HG03066 (cell line): Measurements from ENCODE around the gene SMIM36.
"Not testable (repeated sequence)": the region's sequence is repeated elsewhere in the genome, so short reads cannot be mapped to it uniquely, and the experiment has no call there.

Experiments
- ATAC-seq: cut with Tn5 transposase; IDR thresholded peaks from one replicate; pipeline ENCODE4 v1.9.1; 2021; ENCODE audit warnings: low read depth; ENCODE audit not compliant: unreplicated experiment

The SMIM36 gene

DNA sequence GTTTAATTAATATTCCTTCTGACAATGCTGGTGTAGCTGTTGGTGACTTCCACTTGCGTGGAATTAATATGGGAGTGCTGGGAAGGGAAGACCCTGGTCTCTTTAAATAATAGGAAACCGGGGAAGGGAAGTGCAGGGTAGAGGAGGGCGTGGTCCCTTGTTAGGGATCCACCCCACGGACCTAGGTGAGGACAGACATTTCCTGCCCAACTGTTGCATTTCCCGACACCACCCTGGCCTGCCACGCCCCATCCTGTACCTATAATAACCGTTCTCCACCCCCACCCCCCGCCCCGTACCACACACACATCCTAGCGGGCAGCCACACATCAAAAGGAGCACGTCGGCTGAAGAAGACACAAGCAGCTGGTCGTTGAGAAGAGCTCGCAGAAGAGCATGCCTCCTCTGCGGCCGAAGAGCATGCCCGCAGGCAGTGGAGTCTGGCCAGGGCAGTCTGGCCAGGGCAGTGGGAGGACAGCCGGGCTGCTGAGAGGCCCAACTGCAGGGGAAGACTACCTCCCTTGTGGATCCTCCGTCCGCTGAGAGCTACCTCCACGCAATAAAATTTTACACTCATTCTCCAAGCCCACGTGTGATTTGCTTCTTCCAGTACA lies 52.9 kb downstream of the SMIM36 start:
- ATAC-seq: no peak

DNA sequence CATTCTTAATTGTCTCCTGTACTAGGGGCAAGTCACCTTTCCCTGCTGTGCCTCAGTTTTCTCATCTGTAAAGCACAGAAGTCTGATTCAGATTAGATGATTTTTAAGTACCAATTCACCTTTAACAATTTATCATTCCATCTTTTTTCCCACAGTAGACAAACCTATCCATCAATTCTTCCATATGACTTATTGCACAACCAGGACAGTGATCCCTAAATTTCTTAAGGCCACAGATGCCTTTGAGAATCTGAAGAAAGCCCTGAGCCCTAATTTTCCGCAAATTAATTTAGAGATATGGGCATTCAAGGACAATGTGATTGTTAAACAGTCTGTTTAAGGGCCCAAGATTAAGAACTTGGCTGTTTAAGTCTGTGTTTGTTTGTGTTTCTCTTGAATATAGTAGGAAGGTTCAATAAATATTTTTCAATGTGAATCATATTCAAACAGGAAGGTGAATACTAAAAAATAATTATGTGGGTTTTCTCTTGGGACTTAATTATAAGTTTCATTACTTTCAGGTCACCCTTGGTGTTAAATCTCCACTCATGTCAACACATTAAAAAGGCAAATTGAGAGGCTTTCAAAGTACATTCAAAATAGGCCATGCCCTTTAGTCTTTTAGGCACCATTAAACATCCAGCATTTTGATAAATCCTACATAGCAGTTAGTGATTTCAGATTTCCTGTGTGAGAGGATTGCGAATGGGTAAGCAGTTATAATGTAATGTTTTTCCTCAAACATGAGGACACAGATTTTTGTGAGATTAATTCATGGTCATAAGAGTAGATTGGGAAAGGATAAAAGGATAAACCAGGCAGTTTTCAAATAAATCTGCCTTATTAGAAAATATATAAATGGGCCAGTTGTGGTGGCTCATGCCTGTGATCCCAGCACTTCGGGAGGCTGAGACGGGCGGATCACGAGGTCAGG lies 54.7 kb downstream of the SMIM36 start:
- ATAC-seq: no peak

DNA sequence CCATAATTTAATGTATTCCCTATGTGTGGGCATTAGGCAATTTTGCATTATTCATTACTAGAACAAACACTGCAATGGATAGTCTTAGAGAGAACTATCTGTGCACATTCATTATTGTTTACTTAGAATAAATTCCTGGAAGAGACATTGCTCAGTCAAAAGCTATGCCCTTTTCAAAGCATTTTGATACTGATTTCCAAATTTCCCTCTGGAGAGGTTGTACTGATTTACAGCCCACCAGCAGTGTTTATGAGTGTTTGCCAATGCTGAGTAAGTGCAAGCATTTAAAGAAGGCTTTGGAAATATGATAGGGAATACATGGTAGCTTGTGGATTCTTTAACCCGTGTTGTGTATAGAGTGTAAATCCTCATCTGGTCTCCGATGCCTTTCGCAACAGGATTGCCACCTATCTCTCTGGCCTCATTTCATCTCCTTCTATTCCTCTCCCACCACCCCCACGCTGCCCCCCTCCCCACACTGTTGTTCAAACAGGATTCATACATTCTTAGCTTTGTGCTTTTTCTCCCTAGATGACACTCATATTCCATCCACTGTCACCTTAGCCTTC lies 56.3 kb downstream of the SMIM36 start:
- ATAC-seq: no peak

DNA sequence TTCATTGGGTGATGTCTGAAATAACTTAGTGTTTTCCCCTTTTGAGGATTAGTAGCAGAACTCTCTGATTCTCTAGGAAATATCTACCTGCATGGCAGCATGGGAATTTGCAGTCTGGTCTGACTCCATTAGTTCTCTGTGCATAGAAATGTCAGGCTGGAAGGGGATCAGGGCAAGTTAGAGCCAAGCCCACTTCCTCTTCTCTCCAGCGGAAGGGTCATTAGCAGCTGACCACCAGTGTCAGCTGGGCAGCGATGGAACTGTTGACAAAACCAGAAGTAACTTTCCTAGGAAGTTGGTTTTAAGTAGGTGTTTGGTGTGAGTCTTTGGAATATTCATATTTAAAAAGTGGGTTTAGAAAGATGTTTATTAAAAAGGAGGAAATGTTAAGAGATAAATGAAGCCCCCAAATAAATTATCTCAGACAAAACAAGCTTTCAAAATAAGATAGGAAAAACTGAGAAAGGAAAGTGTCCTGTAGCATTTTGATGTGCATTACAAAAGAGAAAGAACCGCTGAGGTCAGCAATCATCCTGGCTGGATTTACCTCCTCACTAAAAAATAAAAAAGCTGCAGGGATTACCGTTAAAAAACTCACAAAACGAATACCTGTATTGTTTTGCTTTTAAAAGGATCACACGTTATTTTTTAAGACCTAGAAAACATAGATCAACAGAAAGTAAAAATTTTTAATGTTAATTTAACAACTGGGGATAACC lies 57.3 kb downstream of the SMIM36 start:
- no peak for ATAC-seq

DNA sequence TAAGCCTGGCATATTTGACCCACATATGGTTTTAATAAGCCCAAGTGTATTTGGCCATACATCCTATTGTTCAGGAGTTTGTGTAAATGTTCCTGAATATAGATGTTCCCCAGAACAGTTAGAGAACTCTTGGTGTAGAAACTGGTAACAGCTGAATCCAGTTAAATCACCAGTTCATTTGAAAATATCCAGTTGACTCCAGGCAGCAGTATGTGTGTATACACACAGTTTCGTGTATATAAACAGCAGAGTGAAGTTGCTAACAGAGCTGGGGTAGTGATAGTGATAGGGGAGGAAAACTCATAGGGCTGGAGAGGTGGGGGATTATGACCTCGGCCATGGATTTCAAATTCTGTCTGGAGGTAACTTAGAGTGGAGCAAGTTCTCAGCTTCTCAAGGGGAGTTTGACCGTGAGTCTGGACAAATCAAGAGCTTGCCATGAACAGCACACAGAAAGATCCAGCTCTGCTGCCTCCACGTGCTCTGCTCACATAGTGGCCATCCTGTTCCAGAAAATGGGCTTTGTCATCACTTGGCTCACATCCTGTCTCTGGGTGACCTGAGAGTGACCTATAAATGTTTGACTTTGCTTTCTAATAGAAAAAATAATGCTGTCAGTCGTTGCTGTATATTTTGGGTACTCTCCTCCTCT lies 59.0 kb downstream of the SMIM36 start:
- ATAC-seq: peak; percentile 67

DNA sequence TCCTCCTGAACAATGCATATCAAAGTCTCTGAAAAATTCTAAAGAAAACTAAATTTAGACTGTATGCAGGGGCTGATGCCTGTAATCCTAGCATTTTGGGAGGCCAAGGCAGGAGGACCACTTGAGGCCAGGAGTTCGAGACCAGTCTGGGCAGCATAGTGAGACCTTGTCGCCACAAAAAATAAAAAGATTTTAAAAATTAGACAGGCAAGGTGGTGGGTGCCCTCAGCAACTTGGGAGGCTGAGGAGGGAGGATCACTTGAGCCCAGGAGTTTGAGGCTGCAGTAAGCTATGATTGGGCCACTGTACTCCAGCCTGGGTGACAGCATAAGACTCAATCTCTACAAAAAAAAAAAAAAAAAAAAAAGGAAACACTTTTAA lies 59.5 kb downstream of the SMIM36 start:
- no peak for ATAC-seq

DNA sequence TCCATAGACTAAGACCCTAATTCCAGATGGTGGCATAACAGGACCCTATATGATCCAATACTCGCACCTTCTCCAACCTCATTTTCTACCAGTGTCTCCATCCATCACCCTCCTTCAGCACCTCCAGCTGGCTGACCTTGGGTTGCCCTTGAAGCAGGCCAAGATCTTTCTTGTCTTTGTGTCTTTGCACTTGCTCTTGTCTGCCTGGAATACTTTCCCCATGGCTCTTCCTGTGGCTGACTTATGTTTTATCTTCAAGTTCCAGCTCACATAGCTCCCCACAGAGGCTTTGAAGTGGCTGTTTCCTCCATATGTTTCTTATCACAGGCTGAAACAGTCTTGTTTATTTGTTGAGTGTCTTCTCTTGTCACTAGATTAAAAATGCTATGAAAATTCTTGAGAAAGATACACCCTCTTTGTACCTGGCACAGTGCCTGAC lies 60.0 kb downstream of the SMIM36 start:
- ATAC-seq: no peak

DNA sequence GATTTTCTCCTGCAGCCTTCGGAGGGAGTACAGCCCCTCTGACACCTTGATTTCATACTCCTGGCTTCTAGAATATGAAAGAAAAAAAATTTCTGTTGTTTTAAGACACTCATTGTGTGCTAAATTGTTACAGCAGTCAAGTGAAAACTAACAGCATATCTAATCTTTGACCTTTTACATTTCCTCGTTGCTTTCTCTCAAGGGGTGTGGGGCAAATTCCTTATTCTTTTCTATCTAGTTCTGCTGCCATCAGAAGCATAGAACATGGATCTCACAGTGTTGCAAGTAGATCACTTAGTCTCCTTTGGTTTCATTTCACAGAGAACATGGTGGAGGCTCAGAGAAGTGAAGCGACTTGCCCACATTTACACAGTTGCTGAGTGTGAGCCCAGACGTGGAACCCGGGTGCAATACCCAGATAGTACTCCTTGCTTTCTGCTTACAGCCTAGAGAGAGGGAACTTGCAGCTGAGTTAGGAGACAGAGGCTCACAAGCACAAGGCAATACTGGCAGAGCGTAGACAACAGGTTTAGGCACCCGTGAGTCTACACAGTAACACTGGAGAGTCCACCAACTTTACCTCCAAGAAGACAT lies 60.9 kb downstream of the SMIM36 start:
- no peak for ATAC-seq

DNA sequence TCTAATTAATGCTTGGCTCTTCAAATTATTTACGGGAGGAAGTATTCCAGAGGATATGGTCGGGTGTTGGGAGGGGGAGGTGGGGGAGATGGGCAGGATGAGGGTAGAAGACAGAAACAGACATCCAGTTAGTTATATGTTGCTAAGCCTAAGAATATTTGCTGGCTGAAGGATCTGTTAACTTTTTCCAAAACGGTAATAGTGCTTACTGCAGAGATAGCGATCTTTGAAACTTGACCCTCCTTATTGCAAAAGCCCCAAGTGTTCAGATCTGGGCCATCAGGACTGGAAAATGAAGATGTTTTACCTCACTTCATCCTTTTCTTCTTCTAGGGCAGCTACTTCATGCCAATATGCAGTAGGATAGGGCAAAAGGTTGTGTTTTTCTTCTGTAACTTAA lies 62.6 kb downstream of the SMIM36 start:
- no peak for ATAC-seq

DNA sequence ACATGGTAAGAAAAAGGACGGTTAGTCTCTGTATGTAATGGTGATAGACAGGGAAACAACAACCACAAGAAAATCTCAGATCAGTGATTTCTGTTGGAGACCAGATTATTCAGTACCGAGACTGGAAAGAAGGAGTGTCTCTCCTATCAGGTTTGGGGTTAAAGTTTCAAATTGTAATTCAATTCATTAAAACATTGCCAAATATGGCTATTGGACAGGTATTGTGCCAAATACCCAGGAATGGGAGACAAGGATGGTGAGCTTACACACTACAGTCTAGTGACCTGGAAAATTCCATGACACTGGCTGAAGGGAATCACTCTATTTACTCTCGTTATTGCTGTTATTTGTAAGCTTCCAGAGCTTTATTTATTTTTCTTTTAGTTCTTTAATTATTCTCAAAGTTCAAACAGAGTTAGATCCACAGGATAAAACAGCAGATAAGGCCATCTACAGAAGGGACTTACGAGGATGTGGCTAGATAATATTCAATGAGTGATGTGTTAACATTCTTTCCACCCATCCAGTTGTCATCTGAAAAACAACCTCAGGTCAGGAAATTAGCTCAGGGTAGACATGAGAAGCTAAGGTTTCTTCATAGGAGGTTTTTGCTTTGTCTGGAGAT lies 64.6 kb downstream of the SMIM36 start:
- ATAC-seq: no peak

DNA sequence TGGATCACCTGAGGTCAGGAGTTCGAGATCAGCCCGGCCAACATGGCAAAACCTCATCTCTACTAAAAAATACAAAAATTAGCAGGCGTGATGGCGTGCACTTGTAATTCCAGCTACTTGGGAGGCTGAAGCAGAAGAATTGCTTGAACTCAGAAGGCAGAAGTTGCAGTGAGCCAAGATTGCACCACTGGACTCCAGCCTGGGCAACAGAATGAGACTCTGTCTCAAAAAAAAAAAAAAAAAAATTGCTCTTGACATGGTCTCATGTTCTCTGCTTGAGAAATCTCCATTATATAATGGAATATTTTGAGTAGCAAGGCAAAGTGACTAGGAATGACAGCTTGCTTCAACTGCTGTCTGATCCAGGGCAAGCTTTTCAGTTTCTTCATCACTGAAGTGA lies 65.2 kb downstream of the SMIM36 start:
- not testable (repeated sequence) for ATAC-seq

DNA sequence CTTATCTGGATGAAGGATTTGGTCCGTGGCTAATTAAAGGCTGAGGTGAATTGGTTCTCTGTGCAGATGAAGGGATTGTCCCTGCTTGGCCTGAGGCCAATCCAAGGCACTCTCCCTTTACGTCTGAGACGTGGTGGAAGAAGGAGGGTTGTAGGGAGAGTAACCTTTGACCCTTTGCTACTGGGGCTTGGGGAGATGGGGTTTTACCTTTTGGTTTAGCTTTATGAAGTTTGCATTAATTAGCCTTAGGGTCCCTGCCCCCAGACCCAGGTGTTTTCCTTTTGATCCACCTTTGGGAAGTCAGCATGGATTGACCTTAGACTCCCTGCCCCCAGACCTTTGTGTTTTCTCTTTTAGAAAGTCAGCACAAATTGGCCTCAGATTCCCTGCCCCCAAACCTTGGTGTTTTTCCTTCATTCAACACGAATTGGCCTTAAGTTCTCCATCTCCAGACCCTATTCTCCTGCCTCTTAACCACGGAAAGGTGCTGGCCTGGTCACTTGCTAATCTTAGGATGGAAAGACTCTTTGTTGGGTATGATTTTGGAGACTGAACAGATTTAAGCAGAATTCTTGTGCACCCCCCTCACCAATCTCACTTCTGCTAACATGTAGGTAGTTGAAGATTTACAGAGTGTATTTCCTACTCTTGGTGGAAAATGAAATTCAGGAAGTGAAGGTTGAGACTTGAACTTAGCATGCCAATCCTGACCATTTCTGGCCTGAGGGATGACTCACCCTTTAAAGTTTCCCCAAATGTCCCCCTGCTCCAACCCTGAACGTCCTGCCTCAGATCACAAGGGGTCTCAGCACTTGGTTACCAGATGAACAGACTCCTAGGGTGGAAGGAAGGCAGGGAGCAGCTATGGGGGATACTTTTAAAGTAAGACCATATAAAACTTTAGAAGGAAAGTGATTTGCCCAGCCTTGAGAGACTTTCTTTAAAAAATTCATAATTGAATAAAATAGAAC lies 66.5 kb downstream of the SMIM36 start:
- peak; percentile 92 for ATAC-seq

DNA sequence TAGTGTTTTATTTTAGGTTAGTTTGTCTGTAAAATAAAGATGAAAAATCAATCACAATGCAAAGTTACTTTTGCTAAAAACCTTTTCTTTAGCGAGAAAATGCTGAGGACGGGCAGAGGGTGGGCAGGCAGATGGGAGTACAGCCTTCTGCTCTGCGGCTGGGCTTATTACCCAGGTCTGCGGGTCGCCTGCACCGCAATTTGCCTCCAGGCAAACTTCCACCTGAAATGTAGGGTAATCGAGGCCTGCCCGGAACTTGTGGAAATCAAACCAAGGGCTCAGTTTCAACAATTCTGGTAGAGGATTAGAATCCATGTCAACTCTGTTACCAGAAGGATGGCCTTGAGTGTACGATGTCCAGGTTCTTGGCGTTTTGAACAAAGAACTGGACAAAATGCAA lies 67.3 kb downstream of the SMIM36 start:
- ATAC-seq: no peak

DNA sequence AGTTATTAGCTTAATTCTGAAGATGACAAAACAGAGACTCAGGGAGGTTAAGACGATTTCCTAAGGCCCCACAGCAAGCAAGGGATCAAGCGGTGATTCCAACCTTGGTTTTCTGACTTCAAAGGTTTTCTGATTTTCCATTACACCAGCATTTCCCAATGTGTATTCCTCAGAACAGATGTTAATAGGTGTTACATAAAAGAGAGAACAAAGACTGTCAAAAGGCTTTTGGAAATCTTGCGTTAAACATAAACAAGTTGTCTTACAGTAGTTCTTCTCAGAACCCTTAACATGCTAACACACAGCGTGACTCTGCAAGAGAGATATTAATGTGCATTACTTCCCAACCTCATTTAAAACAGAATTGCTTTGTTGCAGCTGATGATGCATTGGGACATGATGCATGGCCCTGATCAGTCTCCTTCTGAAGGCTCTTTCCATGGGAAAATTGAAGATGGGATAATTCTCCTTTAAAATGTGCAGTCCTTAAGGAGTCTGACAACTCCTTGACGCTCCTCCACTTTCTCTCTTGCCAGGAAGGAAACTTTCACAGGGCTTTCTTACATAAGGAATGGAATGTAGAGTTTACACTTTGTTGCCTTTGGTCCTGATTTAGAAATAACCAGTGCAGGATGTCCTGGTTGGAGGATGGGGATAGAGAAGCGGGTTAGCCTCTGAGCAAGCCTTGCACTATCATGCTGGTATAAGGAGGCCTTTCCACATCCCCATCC lies 68.1 kb downstream of the SMIM36 start:
- no peak for ATAC-seq

DNA sequence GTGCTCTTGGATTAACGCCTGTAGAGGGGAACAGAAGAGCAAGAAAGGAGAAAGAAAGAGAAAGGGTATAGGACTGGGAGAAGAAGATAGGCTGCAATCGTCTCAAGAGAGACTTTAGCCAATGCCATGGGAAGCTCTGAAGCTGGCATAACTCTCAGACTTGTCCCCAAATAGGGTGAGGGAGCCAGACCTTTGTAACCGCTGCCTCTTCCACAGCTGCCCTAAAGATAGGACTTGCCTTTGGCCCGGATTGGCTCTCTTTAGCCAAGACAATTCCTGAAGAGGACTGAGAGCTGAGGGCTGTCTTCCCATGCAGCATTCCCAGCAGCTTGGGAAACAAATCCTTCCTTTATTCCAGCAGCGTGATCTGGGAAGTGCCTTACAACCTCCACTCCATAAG lies 68.8 kb downstream of the SMIM36 start:
- no peak for ATAC-seq

DNA sequence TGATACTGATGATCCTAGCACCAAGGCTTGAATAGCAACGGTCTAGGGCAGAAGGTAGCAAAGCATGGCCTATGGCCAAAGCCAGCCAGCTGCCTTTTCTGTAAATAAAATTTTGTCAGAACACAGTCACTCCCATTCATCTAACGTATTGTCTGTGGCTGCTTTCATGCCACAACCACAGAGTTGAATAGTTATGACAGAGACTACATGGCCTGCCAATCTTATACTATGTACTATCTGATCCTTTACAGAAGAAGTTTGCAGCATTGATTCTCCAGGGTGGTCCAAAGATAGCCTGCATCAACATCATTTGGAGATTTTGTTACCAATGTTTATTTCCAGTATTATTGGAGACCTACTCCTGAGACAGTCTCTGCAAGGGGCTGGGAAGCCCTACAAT lies 69.7 kb downstream of the SMIM36 start:
- no peak for ATAC-seq

DNA sequence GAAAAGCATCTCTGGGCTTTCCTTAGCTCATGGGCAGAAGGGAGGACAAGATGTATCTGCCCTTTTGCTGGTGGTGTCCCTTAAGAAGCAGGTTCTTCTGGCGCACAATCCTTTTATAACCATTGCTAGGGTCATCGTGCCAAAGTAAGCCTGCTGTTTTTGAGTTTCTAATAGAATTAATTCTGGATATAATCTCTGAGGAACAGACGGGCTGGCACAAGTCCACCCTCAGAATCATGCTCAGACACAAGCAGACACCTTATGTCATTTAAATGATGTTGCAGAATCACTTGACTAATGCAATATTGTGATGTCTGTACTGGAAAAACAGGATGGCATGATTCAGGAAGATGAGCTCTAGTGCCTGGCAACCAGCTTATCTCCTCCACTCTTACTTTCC lies 70.9 kb downstream of the SMIM36 start:
- ATAC-seq: no peak

DNA sequence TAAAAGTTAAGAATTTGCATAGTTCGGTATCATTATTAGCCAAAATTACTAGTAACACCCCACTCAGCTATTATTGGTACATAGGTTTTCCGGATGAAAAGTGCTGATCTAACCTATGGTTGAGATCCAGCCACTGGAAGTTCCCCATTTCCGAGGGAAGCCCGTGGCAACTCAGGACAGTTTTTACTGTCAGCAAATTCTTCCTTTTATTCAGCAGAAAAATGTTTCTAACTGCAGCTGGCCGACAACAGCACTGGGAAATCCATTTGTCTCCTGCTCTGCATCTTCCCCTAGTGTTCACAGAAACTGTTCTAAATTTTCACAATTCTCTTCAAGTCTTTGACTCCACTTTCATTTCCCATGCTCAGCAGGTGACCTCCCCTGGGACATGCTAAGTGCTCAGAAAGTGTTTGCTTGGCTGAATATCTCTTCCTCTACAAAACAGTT lies 74.1 kb downstream of the SMIM36 start:
- ATAC-seq: peak; percentile 72
